Nephron progenitor cell (in vitro differentiated cells): ENCODE results near the gene MAST4.

Experiments used
- DNase-seq: peaks from one replicate; pipeline ENCODE4 v3.0.0; 2021
- H3K27ac Mint-ChIP-seq: 2 replicates; pipeline ENCODE4 v1.8.0; 2021; ENCODE audit warnings: mild to moderate bottlenecking, moderate library complexity, mixed read lengths
- H3K27me3 Mint-ChIP-seq: 2 replicates; pipeline ENCODE4 v1.8.0; 2021; ENCODE audit warnings: mild to moderate bottlenecking, low read depth, mixed read lengths; ENCODE audit not compliant: poor library complexity
- H3K36me3 Mint-ChIP-seq: 2 replicates; pipeline ENCODE4 v1.8.0; 2021; ENCODE audit warnings: low read depth, mixed read lengths
- H3K4me1 Mint-ChIP-seq: 2 replicates; pipeline ENCODE4 v1.8.0; 2021; ENCODE audit warnings: mixed read lengths
- H3K4me3 Mint-ChIP-seq: 2 replicates; pipeline ENCODE4 v1.8.0; 2021; ENCODE audit warnings: mild to moderate bottlenecking, moderate library complexity, mixed read lengths
- H3K9me3 Mint-ChIP-seq: 2 replicates; pipeline ENCODE4 v1.8.0; 2021; ENCODE audit warnings: mild to moderate bottlenecking, moderate library complexity, mixed read lengths
- TF ChIP-seq, protein P1 (sequence below): fragments of 200-600 bp; sonication (generic); IDR thresholded peaks from 2 replicates; pipeline ENCODE4 v1.5.0; 2021; ENCODE audit warnings: antibody characterized with exemption

MAST4 gene

DNA sequence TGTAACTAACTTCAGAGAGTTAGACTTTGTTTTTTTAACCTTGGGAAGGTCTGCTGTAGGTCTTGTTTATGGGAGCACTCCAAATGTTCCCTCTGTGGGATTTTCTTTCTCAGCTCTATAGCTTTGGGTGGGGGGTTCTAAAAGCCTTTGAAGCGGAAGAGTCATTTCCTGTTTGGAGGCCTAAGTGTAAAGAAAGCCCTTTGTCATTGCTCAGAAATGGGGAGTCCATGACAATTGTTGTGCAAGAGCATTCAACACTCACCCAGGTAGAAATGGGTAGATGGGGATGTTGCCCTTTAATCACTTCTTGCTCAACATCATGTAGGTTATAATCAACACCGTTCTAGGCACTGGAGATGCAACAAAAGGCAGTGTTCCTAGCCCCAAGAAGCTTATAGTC lies 30.3 kb upstream of the MAST4 start:
- no peak overlapping the region for H3K4me3 Mint-ChIP-seq
- H3K9me3 Mint-ChIP-seq = peaks cover 15% of the 10 kb centered on the region
- H3K27ac Mint-ChIP-seq = peak overlapping the region; percentile 62
- H3K27me3 Mint-ChIP-seq = no peaks in the 10 kb centered on the region
- TF ChIP-seq, protein P1, sequence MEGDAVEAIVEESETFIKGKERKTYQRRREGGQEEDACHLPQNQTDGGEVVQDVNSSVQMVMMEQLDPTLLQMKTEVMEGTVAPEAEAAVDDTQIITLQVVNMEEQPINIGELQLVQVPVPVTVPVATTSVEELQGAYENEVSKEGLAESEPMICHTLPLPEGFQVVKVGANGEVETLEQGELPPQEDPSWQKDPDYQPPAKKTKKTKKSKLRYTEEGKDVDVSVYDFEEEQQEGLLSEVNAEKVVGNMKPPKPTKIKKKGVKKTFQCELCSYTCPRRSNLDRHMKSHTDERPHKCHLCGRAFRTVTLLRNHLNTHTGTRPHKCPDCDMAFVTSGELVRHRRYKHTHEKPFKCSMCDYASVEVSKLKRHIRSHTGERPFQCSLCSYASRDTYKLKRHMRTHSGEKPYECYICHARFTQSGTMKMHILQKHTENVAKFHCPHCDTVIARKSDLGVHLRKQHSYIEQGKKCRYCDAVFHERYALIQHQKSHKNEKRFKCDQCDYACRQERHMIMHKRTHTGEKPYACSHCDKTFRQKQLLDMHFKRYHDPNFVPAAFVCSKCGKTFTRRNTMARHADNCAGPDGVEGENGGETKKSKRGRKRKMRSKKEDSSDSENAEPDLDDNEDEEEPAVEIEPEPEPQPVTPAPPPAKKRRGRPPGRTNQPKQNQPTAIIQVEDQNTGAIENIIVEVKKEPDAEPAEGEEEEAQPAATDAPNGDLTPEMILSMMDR = no peak
- H3K36me3 Mint-ChIP-seq = peaks cover 7% of the 10 kb centered on the region
- DNase-seq = no peak
- H3K4me1 Mint-ChIP-seq = peaks cover 12% of the 10 kb centered on the region

DNA sequence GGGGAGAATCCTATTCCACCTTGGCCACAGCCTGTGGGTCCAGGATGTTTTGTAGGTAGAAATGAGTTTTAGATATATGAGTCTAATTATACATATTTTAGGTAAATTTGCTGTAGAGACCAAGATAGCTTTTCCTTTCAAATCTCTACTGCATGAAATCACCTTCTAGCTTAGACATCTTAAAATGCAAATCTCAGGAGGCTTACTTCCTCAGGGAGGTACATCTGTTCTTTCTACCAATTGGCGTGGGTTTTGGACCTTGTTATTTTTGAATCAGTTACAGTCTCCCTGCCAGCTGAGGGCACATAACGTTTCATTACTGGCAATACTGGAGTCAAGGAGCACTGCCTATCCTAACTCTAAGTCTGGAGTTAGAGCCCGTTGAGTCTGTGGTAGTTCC lies 28.7 kb upstream of the MAST4 start:
- peaks cover 3% of the 10 kb centered on the region for H3K9me3 Mint-ChIP-seq
- TF ChIP-seq, protein P1 = no peak
- H3K27me3 Mint-ChIP-seq = peaks cover under 1% of the 10 kb centered on the region
- DNase-seq = no peak
- no peak overlapping the region for H3K4me3 Mint-ChIP-seq
- peaks cover 12% of the 10 kb centered on the region for H3K4me1 Mint-ChIP-seq
- no peak overlapping the region for H3K27ac Mint-ChIP-seq
- H3K36me3 Mint-ChIP-seq = peaks cover 3% of the 10 kb centered on the region

DNA sequence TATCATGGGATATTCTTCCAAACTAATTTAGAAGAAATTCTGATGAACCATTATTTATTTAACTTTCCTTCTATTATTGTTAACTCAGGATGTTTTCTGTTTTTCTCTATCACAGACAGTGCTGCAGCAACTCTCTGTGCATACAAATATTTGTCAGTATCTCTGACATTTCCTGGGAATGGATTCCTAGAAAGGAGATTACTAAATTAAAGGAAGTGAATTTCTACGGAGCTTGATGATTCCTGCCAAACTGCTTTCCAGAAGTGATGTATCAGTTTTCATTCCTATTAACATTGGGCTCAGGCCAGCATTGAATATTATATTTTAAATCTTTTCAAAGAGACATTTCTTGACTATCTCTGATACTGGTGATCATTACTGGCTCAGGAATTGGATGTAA lies 26.0 kb upstream of the MAST4 start:
- no peak for DNase-seq
- Mint-ChIP-seq H3K4me1 (peaks cover 9% of the 10 kb centered on the region), H3K27ac (no peak overlapping the region), H3K9me3 (no peaks in the 10 kb centered on the region), H3K36me3 (no peaks in the 10 kb centered on the region), H3K4me3 (no peak overlapping the region), H3K27me3 (peaks cover 9% of the 10 kb centered on the region)
- TF ChIP-seq, protein P1 = no peak

DNA sequence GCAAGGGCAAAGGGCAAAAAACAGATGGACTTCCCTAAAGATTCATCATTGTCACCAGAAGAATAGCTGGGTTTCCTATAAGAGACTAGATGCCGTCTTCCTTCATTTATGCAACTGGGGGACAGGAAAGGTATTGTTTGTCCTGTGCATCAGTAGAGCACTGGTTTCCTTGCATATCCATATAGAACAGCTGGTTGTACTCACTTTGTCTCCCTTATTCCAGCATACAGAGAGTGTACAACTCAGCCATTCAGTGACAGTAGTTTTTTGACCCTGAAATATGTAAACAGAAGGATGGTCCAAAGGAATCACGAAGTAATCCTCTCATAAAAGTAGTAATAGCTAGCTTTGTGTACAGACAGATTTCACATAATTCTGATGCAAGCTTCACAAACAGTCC lies 22.5 kb upstream of the MAST4 start:
- Mint-ChIP-seq H3K36me3 (no peaks in the 10 kb centered on the region), H3K4me3 (no peak overlapping the region), H3K9me3 (no peaks in the 10 kb centered on the region), H3K4me1 (no peaks in the 10 kb centered on the region), H3K27ac (no peak overlapping the region), H3K27me3 (peaks cover 9% of the 10 kb centered on the region)
- TF ChIP-seq, protein P1 = no peak
- no peak for DNase-seq

DNA sequence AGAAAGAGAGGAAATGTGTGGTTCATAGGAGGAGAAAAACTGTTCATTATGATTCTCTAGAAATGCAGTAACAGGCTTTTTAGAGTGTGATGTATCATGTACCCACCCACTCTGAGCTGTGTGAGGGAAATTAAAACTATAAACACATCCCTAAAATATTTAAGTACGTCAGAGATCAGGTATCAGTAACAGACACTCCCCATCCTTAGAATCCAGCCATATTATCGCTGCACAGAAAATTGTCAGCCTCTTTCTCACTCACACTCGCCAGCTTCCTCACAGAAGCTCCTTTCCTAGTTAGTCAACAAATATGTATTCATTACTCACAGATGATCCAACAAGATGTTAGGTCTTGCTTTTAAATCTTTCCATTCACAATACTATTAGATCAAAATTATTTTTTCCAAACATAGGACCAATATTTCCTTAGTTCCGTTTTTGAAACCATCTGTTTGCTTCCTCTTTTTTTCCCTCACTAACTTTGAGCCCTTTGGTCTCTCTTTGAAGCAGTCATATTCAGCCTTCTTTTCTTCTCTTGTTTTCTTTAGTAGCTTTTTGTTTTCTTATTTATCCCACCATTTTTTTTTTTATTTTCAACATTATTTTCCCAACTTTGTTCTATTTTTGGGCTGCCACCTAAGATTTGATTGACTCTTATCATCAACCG lies 13.6 kb upstream of the MAST4 start:
- Mint-ChIP-seq H3K4me3 (no peak overlapping the region), H3K36me3 (no peaks in the 10 kb centered on the region), H3K27ac (no peak overlapping the region), H3K9me3 (no peaks in the 10 kb centered on the region), H3K4me1 (no peaks in the 10 kb centered on the region), H3K27me3 (peaks cover 7% of the 10 kb centered on the region)
- no peak for DNase-seq
- TF ChIP-seq, protein P1 = no peak

DNA sequence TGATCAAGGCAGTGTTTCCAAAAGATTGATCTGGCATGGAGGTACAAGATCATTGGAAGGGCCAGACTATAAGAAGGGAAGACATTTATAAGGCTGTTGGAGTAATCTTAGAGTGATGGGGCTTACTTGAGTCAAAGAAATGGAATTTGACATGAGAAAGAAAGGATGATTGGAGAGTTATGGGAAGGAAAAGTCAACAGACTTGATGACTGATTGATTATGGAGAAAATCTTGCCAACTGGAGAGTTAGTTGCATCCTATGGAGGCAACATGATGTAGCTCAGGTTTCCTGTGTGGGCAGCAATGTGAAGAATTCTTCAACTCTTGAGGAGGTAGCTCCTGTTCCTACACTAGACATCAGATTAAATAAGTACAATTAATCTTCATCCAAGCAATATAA lies 10.9 kb upstream of the MAST4 start:
- Mint-ChIP-seq H3K4me1 (no peaks in the 10 kb centered on the region), H3K27ac (no peak overlapping the region), H3K4me3 (no peak overlapping the region), H3K9me3 (no peaks in the 10 kb centered on the region), H3K27me3 (peaks cover 13% of the 10 kb centered on the region), H3K36me3 (no peaks in the 10 kb centered on the region)
- no peak for DNase-seq
- TF ChIP-seq, protein P1 = no peak
